ENCODE results near the gene HACD3. TPM values are rescaled to one million over a fixed set of nuclear protein-coding genes. Genes with fewer than 3 reads are reported as not detected.

HACD3 gene
- total and polyA plus RNA-seq, 4 donors = 49.6 to 89.1 (median 65.0) TPM

GRCh38 chr15:65521350-65521749 is 8.9 kb upstream of the HACD3 start:
- Histone ChIP-seq H3K4me3 (ENCODE audit: low read depth in 1 of 3, low read length in 3 of 3) (no peak overlapping the region), H3K27me3 (ENCODE audit: control insufficient read depth in 4 of 4, insufficient read depth in 4 of 4, low read length in 3 of 4) (no peaks in the 10 kb centered on the region), H3K4me1 (ENCODE audit: control insufficient read depth in 4 of 4, insufficient read depth in 4 of 4, low read length in 3 of 4) (peaks cover 2 to 7% (median 5%) of the 10 kb centered on the region in 4 donors), H3K36me3 (ENCODE audit: control insufficient read depth in 4 of 4, insufficient read depth in 3 of 4, low read depth in 1 of 4, low read length in 3 of 4) (no peaks in the 10 kb centered on the region), H3K9me3 (ENCODE audit: control insufficient read depth in 4 of 4, low read length in 3 of 4) (no peaks in the 10 kb centered on the region), H3K27ac (ENCODE audit: low read depth in 1 of 2, low read length in 2 of 2) (no peak overlapping the region), H3K9ac (ENCODE audit: low read depth in 1 of 2, low read length in 2 of 2) (no peak overlapping the region)
- DNase-seq (ENCODE audit: low spot score) = no peak
- WGBS = 89% methylated on average over 7 of the region's 7 CpGs
- TF ChIP-seq TAF1 (conservative IDR thresholded peaks at IDR 0.05) (no peak), JUND (IDR thresholded peaks at IDR 0.05) (no peak), NR2F2 (IDR thresholded peaks at IDR 0.05) (no peak), SP1 (IDR thresholded peaks at IDR 0.05) (no peak), HNF4A (conservative IDR thresholded peaks at IDR 0.05) (no peak)
- TF ChIP-seq, protein P1, sequence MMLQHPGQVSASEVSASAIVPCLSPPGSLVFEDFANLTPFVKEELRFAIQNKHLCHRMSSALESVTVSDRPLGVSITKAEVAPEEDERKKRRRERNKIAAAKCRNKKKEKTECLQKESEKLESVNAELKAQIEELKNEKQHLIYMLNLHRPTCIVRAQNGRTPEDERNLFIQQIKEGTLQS (IDR thresholded peaks at IDR 0.05) = no peak
- TF ChIP-seq, protein P2, sequence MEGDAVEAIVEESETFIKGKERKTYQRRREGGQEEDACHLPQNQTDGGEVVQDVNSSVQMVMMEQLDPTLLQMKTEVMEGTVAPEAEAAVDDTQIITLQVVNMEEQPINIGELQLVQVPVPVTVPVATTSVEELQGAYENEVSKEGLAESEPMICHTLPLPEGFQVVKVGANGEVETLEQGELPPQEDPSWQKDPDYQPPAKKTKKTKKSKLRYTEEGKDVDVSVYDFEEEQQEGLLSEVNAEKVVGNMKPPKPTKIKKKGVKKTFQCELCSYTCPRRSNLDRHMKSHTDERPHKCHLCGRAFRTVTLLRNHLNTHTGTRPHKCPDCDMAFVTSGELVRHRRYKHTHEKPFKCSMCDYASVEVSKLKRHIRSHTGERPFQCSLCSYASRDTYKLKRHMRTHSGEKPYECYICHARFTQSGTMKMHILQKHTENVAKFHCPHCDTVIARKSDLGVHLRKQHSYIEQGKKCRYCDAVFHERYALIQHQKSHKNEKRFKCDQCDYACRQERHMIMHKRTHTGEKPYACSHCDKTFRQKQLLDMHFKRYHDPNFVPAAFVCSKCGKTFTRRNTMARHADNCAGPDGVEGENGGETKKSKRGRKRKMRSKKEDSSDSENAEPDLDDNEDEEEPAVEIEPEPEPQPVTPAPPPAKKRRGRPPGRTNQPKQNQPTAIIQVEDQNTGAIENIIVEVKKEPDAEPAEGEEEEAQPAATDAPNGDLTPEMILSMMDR (IDR thresholded peaks at IDR 0.05; ENCODE audit: low read depth, low read length, missing input control) = no peak

- WGBS = 76% methylated on average over 5 of the region's 10 CpGs
- no peak overlapping the region for H3K27ac ChIP-seq (ENCODE audit: low read depth in 1 of 2, low read length in 2 of 2)
- no peaks in the 10 kb centered on the region for H3K36me3 ChIP-seq (ENCODE audit: control insufficient read depth in 4 of 4, insufficient read depth in 3 of 4, low read depth in 1 of 4, low read length in 3 of 4)
- no peak overlapping the region for H3K9ac ChIP-seq (ENCODE audit: low read depth in 1 of 2, low read length in 2 of 2)
- H3K27me3 ChIP-seq (ENCODE audit: control insufficient read depth in 4 of 4, insufficient read depth in 4 of 4, low read length in 3 of 4) = no peaks in the 10 kb centered on the region
- H3K4me3 ChIP-seq (ENCODE audit: low read depth in 1 of 3, low read length in 3 of 3) = no peak overlapping the region
- TF ChIP-seq, protein P1 (IDR thresholded peaks at IDR 0.05) = no peak
- TF ChIP-seq ZBTB33 (IDR thresholded peaks at IDR 0.05) (no peak), HNF4G (IDR thresholded peaks at IDR 0.05) (no peak), FOXA2 (IDR thresholded peaks at IDR 0.05) (no peak), EGR1 (IDR thresholded peaks at IDR 0.05; ENCODE audit: low read depth in 2 of 2) (no peak), FOXA1 (IDR thresholded peaks at IDR 0.05) (no peak), RXRA (IDR thresholded peaks at IDR 0.05) (no peak), RAD21 (IDR thresholded peaks at IDR 0.05) (no peak)
- TF ChIP-seq, protein P2 (IDR thresholded peaks at IDR 0.05; ENCODE audit: low read depth, low read length, missing input control) = no peak
- H3K9me3 ChIP-seq (ENCODE audit: control insufficient read depth in 4 of 4, low read length in 3 of 4) = no peaks in the 10 kb centered on the region
- no peaks in the 10 kb centered on the region for H3K4me1 ChIP-seq (ENCODE audit: control insufficient read depth in 4 of 4, insufficient read depth in 4 of 4, low read length in 3 of 4)
- no peak for DNase-seq (ENCODE audit: low spot score)
These were observed 6.0 kb upstream of the HACD3 start for GRCh38 chr15:65524226-65524625.
